VCaP (cell line): Measurements from ENCODE around the gene DAPK2.

ENCODE experiments used
- H3K27ac ChIP-seq: fragments of 450-650 bp; 2 replicates; pipeline ENCODE4 v1.5.1; 2017
- TF ChIP-seq, protein P1 (sequence below): fragments of 450-650 bp; conservative IDR thresholded peaks from 2 replicates; pipeline ENCODE4 v1.5.1; 2017; ENCODE audit warnings: mild to moderate bottlenecking, moderate library complexity

DAPK2 gene

DNA sequence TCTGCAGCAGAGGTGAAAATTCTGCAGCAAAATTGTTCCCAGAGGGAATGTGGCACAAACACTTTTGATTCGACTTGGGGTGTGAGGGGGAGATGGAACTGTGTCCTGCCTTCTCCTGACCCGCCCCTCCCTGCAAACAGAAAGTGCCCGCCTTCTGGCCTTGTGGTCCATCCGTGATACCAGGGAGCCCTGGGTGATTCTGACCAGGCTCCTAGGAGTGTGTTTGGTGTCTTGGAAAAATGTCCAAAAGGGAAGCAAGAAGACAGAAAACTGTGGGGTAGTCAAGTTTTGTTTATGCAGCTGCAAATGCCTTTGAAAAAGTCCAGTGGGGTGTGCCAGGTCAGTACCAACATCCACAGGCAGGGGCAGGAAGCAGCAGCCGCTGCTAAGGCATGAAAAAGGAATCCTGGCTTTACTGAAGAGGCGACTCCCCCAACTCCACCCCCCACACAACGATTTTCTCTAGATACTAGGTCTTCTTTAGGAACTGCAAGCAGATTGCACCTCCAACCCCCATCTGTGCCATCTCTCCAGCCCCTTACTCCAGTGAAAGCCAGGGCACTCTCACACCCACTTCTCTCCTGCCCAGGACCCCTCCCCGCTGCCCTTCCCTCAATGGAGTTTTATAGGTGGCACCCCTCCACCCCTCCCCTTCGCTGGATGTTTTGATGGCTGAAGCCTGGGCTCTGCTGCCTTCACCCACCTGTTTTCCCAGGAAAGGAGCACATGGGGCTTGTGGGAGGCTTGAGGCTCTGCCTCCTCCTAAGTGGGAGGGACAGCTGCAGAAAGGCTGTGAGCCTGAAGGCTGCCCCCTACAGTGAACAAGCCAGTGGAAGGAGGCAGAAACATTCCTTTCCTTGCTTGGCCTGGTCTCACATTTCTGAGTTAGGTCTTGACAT is 130.2 kb downstream of the DAPK2 start:
- no peak overlapping the region for H3K27ac ChIP-seq
- TF ChIP-seq, protein P1, sequence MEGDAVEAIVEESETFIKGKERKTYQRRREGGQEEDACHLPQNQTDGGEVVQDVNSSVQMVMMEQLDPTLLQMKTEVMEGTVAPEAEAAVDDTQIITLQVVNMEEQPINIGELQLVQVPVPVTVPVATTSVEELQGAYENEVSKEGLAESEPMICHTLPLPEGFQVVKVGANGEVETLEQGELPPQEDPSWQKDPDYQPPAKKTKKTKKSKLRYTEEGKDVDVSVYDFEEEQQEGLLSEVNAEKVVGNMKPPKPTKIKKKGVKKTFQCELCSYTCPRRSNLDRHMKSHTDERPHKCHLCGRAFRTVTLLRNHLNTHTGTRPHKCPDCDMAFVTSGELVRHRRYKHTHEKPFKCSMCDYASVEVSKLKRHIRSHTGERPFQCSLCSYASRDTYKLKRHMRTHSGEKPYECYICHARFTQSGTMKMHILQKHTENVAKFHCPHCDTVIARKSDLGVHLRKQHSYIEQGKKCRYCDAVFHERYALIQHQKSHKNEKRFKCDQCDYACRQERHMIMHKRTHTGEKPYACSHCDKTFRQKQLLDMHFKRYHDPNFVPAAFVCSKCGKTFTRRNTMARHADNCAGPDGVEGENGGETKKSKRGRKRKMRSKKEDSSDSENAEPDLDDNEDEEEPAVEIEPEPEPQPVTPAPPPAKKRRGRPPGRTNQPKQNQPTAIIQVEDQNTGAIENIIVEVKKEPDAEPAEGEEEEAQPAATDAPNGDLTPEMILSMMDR, result 0 out of 2 replicates have a peak, but pooled peaks have one; percentile 9

DNA sequence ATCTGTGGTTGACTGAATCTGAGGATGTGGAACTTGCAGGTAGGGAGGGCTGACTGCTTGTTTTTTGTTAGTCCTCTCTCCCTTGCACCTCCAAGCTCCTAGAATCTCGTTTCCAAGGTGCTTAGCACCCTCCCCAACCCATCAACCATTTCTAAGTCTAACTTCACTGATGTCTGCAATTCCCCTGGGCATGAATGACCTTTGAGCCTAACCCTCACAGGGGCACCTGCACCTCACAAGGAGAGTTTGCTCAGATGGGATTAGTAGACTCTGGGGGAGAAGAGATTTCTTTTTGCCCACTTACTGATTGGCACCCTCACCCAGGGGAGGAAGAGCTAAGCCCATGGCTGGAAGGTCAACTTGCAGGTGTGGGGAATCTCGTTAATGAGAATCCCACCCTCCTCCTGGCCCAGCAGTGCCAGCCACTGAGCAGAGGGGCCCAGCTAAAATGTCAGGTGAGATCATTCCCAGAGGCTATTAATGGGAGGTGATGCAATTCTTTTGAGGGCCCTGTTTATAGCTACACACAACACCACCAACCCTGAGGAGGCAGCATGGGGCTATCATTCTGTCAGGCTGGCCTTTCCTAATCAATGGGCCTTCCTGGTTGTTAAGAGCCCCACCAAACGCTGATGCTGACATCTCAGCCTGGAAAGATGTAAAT is 130.9 kb downstream of the DAPK2 start:
- TF ChIP-seq, protein P1, result no peak
- H3K27ac ChIP-seq, result no peak overlapping the region

DNA sequence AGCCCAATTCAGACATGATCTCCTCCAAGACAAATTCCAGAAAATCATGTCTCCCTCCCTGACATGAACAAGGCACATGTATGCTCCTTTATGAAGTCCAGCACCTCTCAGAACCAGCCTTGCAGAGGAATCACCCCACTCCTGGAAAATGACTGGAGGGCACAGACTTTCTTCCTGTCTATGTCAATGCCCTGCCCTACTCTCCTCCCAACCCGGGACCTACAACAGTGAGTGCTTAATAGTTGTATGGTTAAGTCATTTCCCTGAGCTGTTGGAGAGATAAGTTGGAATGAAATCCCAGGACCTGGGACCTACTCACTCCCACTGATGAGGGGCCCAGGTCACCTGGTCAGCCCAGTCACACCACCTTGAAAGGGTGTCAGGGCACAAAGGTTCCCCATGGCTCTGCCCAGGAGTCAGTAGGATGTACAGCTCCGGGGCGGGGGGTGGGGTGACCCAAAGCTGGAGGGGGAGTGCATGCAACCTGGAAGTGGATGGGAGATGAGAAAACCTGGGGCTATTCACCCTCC is 132.4 kb downstream of the DAPK2 start:
- no peak overlapping the region for H3K27ac ChIP-seq

DNA sequence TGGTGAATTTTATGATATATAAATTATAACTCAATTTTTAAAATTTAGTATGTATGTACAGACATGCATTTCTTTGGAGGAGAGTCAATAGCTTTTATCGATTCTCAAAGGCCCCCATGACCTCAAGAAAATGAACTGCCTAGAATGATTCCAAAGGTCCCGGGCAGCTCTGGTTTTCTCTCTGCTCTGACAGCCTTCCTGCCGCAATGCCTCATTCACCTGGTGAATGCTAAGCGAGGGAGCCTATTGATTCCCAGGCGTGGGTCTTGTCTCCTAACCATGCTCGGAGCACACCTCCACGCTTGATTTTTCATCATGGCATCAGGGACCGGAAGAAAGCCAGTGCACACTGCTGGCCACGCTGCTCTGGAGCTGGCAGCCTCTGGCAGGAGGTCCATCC is 132.9 kb downstream of the DAPK2 start:
- TF ChIP-seq, protein P1, result no peak
- H3K27ac ChIP-seq, result no peak overlapping the region

More for the DNA sequence above, 132.4 kb downstream of the DAPK2 start:
- TF ChIP-seq, protein P1, result no peak

DNA sequence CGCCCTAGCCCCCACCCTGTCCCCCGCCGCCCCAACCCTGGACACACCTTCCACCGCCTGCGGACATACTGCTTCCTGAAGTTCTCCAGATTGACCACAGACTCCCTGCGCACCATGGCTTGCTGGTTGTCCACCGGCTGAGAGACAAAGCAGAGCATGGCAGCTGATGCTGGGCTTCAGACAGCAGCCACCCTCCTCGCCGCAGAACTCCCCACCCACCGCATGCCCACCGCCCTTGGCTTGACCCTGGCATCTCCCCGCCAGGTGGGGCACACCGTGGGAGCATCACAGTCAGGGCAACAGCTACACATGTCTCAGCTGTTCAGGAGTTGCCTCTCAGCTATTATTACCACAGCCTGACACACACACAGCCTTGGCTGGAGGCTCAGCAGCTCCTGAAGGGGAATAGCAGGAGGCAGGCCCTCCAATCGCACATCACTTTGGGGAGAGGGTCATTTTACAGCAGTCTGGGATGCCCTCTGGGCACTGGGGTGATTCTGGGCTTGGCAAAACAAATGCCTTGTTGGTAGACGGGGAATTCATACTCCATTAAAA is 134.1 kb downstream of the DAPK2 start:
- no peak overlapping the region for H3K27ac ChIP-seq

DNA sequence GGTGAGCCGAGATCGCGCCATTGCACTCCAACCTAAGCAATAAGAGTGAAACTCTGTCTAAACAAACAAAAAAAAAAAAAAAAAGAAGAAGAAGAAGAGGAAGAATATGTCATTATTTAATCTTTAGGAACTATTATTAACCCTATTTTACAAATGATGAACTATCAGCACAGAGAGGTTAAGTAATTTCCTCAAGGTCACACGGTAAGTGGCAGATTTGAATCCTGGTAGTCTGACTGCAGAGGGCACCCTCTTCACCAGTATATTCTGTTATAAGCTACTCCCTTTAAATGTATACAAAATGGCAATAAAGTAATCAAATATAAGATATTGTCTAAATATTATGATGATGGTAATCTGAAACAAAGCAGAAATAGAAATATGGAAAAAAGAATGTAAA is 135.1 kb downstream of the DAPK2 start:
- TF ChIP-seq, protein P1, result no peak
- H3K27ac ChIP-seq, result no peak overlapping the region

More for the DNA sequence above, 134.1 kb downstream of the DAPK2 start:
- TF ChIP-seq, protein P1, result no peak
